Neural cell (in vitro differentiated cells): ENCODE data around the gene PCNX1.

Experiments used
- CTCF ChIP-seq: fragments of 450-650 bp; IDR thresholded peaks from 2 replicates; pipeline ENCODE4 v1.5.1; 2014; ENCODE audit warnings: antibody characterized with exemption, mild to moderate bottlenecking, moderate library complexity; ENCODE audit not compliant: poor library complexity, severe bottlenecking
- EP300 ChIP-seq: fragments of 450-650 bp; conservative IDR thresholded peaks from 2 replicates; pipeline ENCODE4 v1.6.1; 2014; ENCODE audit warnings: antibody characterized with exemption, mild to moderate bottlenecking, moderate library complexity; ENCODE audit not compliant: poor library complexity, severe bottlenecking
- EZH2 ChIP-seq: fragments of 200-600, 300-800 bp; shearing (Covaris generic), sonication (generic); IDR thresholded peaks from 2 replicates; pipeline ENCODE4 v1.6.1; 2014; ENCODE audit warnings: antibody characterized with exemption, low read length, borderline replicate concordance, mild to moderate bottlenecking; ENCODE audit not compliant: insufficient read depth, poor library complexity, severe bottlenecking
- POLR2AphosphoS5 ChIP-seq: IDR thresholded peaks from 2 replicates; pipeline ENCODE4 v1.6.1; 2012
- RAD21 ChIP-seq: fragments of 450-650 bp; conservative IDR thresholded peaks from 2 replicates; pipeline ENCODE4 v1.6.1; 2014; ENCODE audit warnings: antibody characterized with exemption, mild to moderate bottlenecking, moderate library complexity
- SMC3 ChIP-seq: fragments of 450-650 bp; conservative IDR thresholded peaks from 2 replicates; pipeline ENCODE4 v1.6.1; 2014; ENCODE audit warnings: antibody characterized with exemption, mild to moderate bottlenecking, moderate library complexity; ENCODE audit not compliant: poor library complexity
- TAF1 ChIP-seq: IDR thresholded peaks from 2 replicates; pipeline ENCODE4 v1.6.1; 2012; ENCODE audit warnings: low read depth

- TF ChIP-seq CTCF (no peak), SMC3 (no peak), EP300 (no peak), TAF1 (no peak), EZH2 (no peak), RAD21 (no peak), POLR2AphosphoS5 (no peak)
Measured at GRCh38 chr14:70898111-70898745, 9.0 kb upstream of the PCNX1 start.
